Right lobe of liver (tissue), 6 donors: Measurements from ENCODE around the gene PRKCA. TPM values are rescaled to one million over a fixed set of nuclear protein-coding genes. Genes with fewer than 3 reads are reported as not detected.
A peak's percentile ranks its signal among the peaks of the same experiment; 100 is the strongest.

ENCODE experiments used
- ATAC-seq, 4 donors: fragments of 200-7000 bp; cut with Tn5 transposase; one replicate each; pipeline ENCODE4 v1.9.1; 2020; ENCODE audit warnings: mild to moderate bottlenecking in 4 of 4, moderate library complexity in 4 of 4
- DNase-seq, 3 donors: peaks; one replicate each; pipeline ENCODE4 v3.0.0-alpha.2; 2020
- H3K27ac ChIP-seq, 3 donors: fragments of 200-600 bp; one replicate each; pipeline ENCODE4 v1.8.0; 2022
- H3K27me3 ChIP-seq, 2 donors: fragments of 200-600 bp; one replicate each; pipeline ENCODE4 v1.8.0; 2022
- H3K36me3 ChIP-seq, 4 donors: fragments of 200-600 bp; sonication (generic) in 1 of 4; one replicate each; pipeline versions ENCODE4 v1.5.1 to v1.8.0; 2017 to 2022; ENCODE audit warnings: control low read depth in 1 of 4
- H3K4me1 ChIP-seq, 4 donors: fragments of 200-600 bp; sonication (generic) in 1 of 4; one replicate each; pipeline versions ENCODE4 v1.5.1 to v1.8.0; 2017 to 2022; ENCODE audit warnings: control low read depth in 1 of 4
- H3K4me3 ChIP-seq, 3 donors: fragments of 200-600 bp; one replicate each; pipeline ENCODE4 v1.8.0; 2022
- H3K9me3 ChIP-seq, 4 donors: fragments of 200-600 bp; sonication (generic) in 1 of 4; one replicate each; pipeline versions ENCODE4 v1.5.1 to v1.8.0; 2017 to 2022; ENCODE audit warnings: control low read depth in 1 of 4
- CTCF ChIP-seq, 4 donors: fragments of 200-600 bp in 3 of 4; fragments of 450-650 bp in 1 of 4; IDR thresholded peaks; one replicate each; pipeline versions ENCODE4 v1.5.1 to v1.8.0; 2016 to 2022; ENCODE audit warnings: antibody characterized with exemption in 4 of 4, mild to moderate bottlenecking in 2 of 4
- POLR2A ChIP-seq: fragments of 450-650 bp; IDR thresholded peaks from one replicate; pipeline ENCODE4 v1.6.1; 2017; ENCODE audit warnings: antibody characterized with exemption, mild to moderate bottlenecking
- WGBS: methylation state at CpG from one replicate; pipeline ENCODE4 v1.1.6; 2018; ENCODE audit warnings: low coverage, low lambda C conversion rate; ENCODE audit not compliant: insufficient coverage; ENCODE audit errors: missing lambda C conversion rate; 5-methylcytosine and 5-hydroxymethylcytosine counted together
- intact Hi-C, 2 donors: fragments of 100-400 bp; cut with DNase I; formaldehyde crosslinking; loops; one replicate each; pipeline versions ENCODE4 v1.11.2 to v1.14.1; 2022
- total RNA-seq, 6 experiments: library from RNA; depleted of rRNA in 2 of 6; stranded (reverse); fragments of >200 nt in 2 of 6; fragmentation: NEBNext Ultra II Directional in 3 of 6; extraction: Animal tissue kit (Norgen Biotek cat#: 25700) in 3 of 6; gene quantifications; one replicate each; pipeline versions ENCODE4 v1.1.0 to v1.2.4, GENCODE V29; 2016 to 2023
- donor health status: DM: no; HTN: yes; CAD: no.
- donor health status: DM: no; HTN: no; CAD: no.
- donor health status: DM: no; HTN: no; CAD: no.
- donor health status: DM: no; HTN: yes; CAD: no.
- donor health status: DM: no; HTN: yes; CAD: no.

The PRKCA gene
- total RNA-seq, 6 experiments from 2014 or later, result 11.7 to 23.0 (median 18.7) TPM

GRCh38 chr17:66441101-66441661 lies 138.8 kb downstream of the PRKCA start:
- ATAC-seq (peak in 1 of 4 donors; percentile 20), DNase-seq (no peak)
- H3K27me3 ChIP-seq, result no peaks in the 10 kb centered on the region
- H3K9me3 ChIP-seq, result no peaks in the 10 kb centered on the region
- H3K36me3 ChIP-seq, result no peaks in the 10 kb centered on the region
- 49% methylated on average over 6 of the region's 11 CpGs for WGBS
- H3K4me1 ChIP-seq, result no peaks in the 10 kb centered on the region
- no peak overlapping the region for H3K4me3 ChIP-seq
- H3K27ac ChIP-seq, result no peak overlapping the region
- no peak for TF ChIP-seq POLR2A
- intact Hi-C loops, result no loop called here

GRCh38 chr17:66443166-66443565 lies 140.8 kb downstream of the PRKCA start:
- Histone ChIP-seq H3K9me3 (no peaks in the 10 kb centered on the region), H3K4me1 (no peaks in the 10 kb centered on the region), H3K36me3 (no peaks in the 10 kb centered on the region), H3K27me3 (no peaks in the 10 kb centered on the region), H3K4me3 (no peak overlapping the region), H3K27ac (no peak overlapping the region)
- intact Hi-C loops, result no loop called here
- TF ChIP-seq POLR2A (no peak), CTCF (IDR thresholded peaks at IDR 0.05) (no peak)
- WGBS, result 83% methylated on average over 1 of the region's 2 CpGs
- no peak for ATAC-seq
- DNase-seq, result no peak

GRCh38 chr17:66443606-66444005 lies 141.2 kb downstream of the PRKCA start:
- intact Hi-C loops, result no loop called here
- no peak overlapping the region for H3K27ac ChIP-seq
- no peak for ATAC-seq

GRCh38 chr17:66444031-66444430 lies 141.6 kb downstream of the PRKCA start:
- intact Hi-C loops, result no loop called here
- TF ChIP-seq CTCF (IDR thresholded peaks at IDR 0.05), result no peak
- TF ChIP-seq POLR2A, result no peak
- Histone ChIP-seq H3K4me1 (peaks cover 0 to 5% (median 0%) of the 10 kb centered on the region in 4 donors), H3K36me3 (no peaks in the 10 kb centered on the region), H3K27ac (no peak overlapping the region), H3K27me3 (no peaks in the 10 kb centered on the region), H3K9me3 (no peaks in the 10 kb centered on the region), H3K4me3 (no peak overlapping the region)
- 100% methylated on average over 1 of the region's 4 CpGs for WGBS
- ATAC-seq (no peak), DNase-seq (no peak)

More at GRCh38 chr17:66443606-66444005, 141.2 kb downstream of the PRKCA start:
- no peak for TF ChIP-seq CTCF (IDR thresholded peaks at IDR 0.05)
- no peak for TF ChIP-seq POLR2A
- Histone ChIP-seq H3K9me3 (no peaks in the 10 kb centered on the region), H3K36me3 (no peaks in the 10 kb centered on the region), H3K4me3 (no peak overlapping the region), H3K27me3 (no peaks in the 10 kb centered on the region), H3K4me1 (peaks cover 0 to 4% (median 0%) of the 10 kb centered on the region in 4 donors)
- 84% methylated on average over 7 of the region's 9 CpGs for WGBS
- DNase-seq, result no peak

GRCh38 chr17:66445229-66445628 lies 142.8 kb downstream of the PRKCA start:
- DNase-seq (no peak), ATAC-seq (no peak)
- TF ChIP-seq CTCF (IDR thresholded peaks at IDR 0.05), result no peak
- TF ChIP-seq POLR2A, result no peak
- Histone ChIP-seq H3K27me3 (no peaks in the 10 kb centered on the region), H3K9me3 (no peaks in the 10 kb centered on the region), H3K4me1 (peaks cover 0 to 5% (median 0%) of the 10 kb centered on the region in 4 donors), H3K4me3 (no peak overlapping the region), H3K27ac (no peak overlapping the region), H3K36me3 (no peaks in the 10 kb centered on the region)
- WGBS, result 88% methylated on average over 1 of the region's 3 CpGs
- intact Hi-C loops, result no loop called here
